SK-N-MC (cell line): ENCODE data around the gene CCDC59.

Experiments used
- DNase-seq: peaks from one replicate; pipeline ENCODE4 v3.0.0-alpha.2; 2011; ENCODE audit warnings: low read depth, low spot score
- H3K27ac ChIP-seq: fragments of 200-600 bp; sonication (generic); 2 replicates; pipeline ENCODE4 v1.5.1; 2016; ENCODE audit warnings: mixed run types
- H3K36me3 ChIP-seq: fragments of 200-600 bp; sonication (generic); 2 replicates; pipeline ENCODE4 v1.6.1; 2017; ENCODE audit warnings: antibody characterized with exemption, low read length, mixed read lengths; ENCODE audit not compliant: insufficient read depth
- H3K4me3 ChIP-seq: fragments of 200-600 bp; sonication (generic); 2 replicates; pipeline ENCODE4 v1.5.1; 2016
- H3K9ac ChIP-seq: fragments of 200-600 bp; sonication (generic); 2 replicates; pipeline ENCODE4 v1.8.0; 2017; ENCODE audit warnings: mixed run types, mixed read lengths; ENCODE audit not compliant: insufficient read length
- H3K9me3 ChIP-seq: fragments of 200-600 bp; sonication (generic); 2 replicates; pipeline ENCODE4 v1.6.1; 2017; ENCODE audit warnings: low read depth, mild to moderate bottlenecking, antibody characterized with exemption, low read length, moderate library complexity, mixed read lengths
- EZH2 ChIP-seq: fragments of 200-600 bp; sonication (generic); IDR thresholded peaks from one replicate; pipeline ENCODE4 v1.6.1; 2017; ENCODE audit warnings: antibody characterized with exemption
- FOXP2 ChIP-seq: optimal IDR thresholded peaks from 2 replicates; pipeline ENCODE3; 2011; ENCODE audit warnings: mild to moderate bottlenecking, moderate library complexity; ENCODE audit not compliant: insufficient read depth; ENCODE audit errors: extremely low read length, control extremely low read depth
- POLR2AphosphoS5 ChIP-seq: IDR thresholded peaks from 2 replicates; pipeline ENCODE4 v1.6.1; 2012; ENCODE audit warnings: mild to moderate bottlenecking, low read depth, low read length, borderline replicate concordance

CCDC59 gene

GRCh38 chr12:82329508-82329907, 28.7 kb downstream of the CCDC59 start:
- Histone ChIP-seq H3K36me3 (no peaks in the 10 kb centered on the region), H3K4me3 (no peak overlapping the region), H3K9ac (no peak overlapping the region), H3K27ac (no peak overlapping the region), H3K9me3 (no peaks in the 10 kb centered on the region)
- no peak for TF ChIP-seq FOXP2
- no peak for TF ChIP-seq POLR2AphosphoS5
- no peak for TF ChIP-seq EZH2
- no peak for DNase-seq

GRCh38 chr12:82327861-82328260, 30.3 kb downstream of the CCDC59 start:
- H3K9ac ChIP-seq = no peak overlapping the region
- H3K4me3 ChIP-seq = no peak overlapping the region
- TF ChIP-seq FOXP2 = no peak
- TF ChIP-seq EZH2 = no peak
- no peak for TF ChIP-seq POLR2AphosphoS5
- no peak overlapping the region for H3K27ac ChIP-seq
- no peak for DNase-seq
- H3K36me3 ChIP-seq = no peaks in the 10 kb centered on the region
- H3K9me3 ChIP-seq = no peaks in the 10 kb centered on the region

- Histone ChIP-seq H3K9ac (no peak overlapping the region), H3K9me3 (no peaks in the 10 kb centered on the region), H3K36me3 (no peaks in the 10 kb centered on the region), H3K27ac (no peak overlapping the region), H3K4me3 (no peak overlapping the region)
- no peak for TF ChIP-seq FOXP2
- TF ChIP-seq POLR2AphosphoS5 = no peak
- TF ChIP-seq EZH2 = no peak
- DNase-seq = peak; percentile 48
These were observed 31.2 kb downstream of the CCDC59 start for GRCh38 chr12:82326905-82327503.

GRCh38 chr12:82325540-82326336, 32.4 kb downstream of the CCDC59 start:
- H3K4me3 ChIP-seq = peak overlapping the region; percentile 49
- peak overlapping the region; percentile 72 for H3K27ac ChIP-seq
- H3K9me3 ChIP-seq = no peaks in the 10 kb centered on the region
- TF ChIP-seq POLR2AphosphoS5 = no peak
- no peak for TF ChIP-seq FOXP2
- no peak for TF ChIP-seq EZH2
- peak overlapping the region; percentile 2 for H3K9ac ChIP-seq
- DNase-seq = no peak
- H3K36me3 ChIP-seq = no peaks in the 10 kb centered on the region

GRCh38 chr12:82319276-82319675, 38.9 kb downstream of the CCDC59 start:
- no peak for TF ChIP-seq POLR2AphosphoS5
- no peak for TF ChIP-seq EZH2
- TF ChIP-seq FOXP2 = no peak
- Histone ChIP-seq H3K36me3 (no peaks in the 10 kb centered on the region), H3K27ac (no peak overlapping the region), H3K4me3 (no peak overlapping the region), H3K9ac (no peak overlapping the region), H3K9me3 (no peaks in the 10 kb centered on the region)
- DNase-seq = no peak

- no peak for DNase-seq
- no peak overlapping the region for H3K9ac ChIP-seq
- H3K9me3 ChIP-seq = no peaks in the 10 kb centered on the region
- no peak overlapping the region for H3K4me3 ChIP-seq
- TF ChIP-seq EZH2 (no peak), POLR2AphosphoS5 (no peak), FOXP2 (no peak)
- no peaks in the 10 kb centered on the region for H3K36me3 ChIP-seq
- no peak overlapping the region for H3K27ac ChIP-seq
These were observed 43.7 kb downstream of the CCDC59 start for GRCh38 chr12:82314406-82314892.
